ENCODE measurements around the gene CARM1. TPM values are rescaled to one million over a fixed set of nuclear protein-coding genes. Genes with fewer than 3 reads are reported as not detected.
A peak's percentile ranks its signal among the peaks of the same experiment; 100 is the strongest.

Gene CARM1
- total and polyA plus RNA-seq, 2 of the 13 experiments (the other 11 are each of a cell fraction or from before 2014, with no cell fraction given): 27.6 to 55.8 TPM

- TF ChIP-seq KIAA2018 (CRISPR knock-in tag; IDR thresholded peaks at IDR 0.05; ENCODE audit: borderline replicate concordance): no peak
- no peak for TF ChIP-seq ZNF281 (CRISPR knock-in tag; IDR thresholded peaks at IDR 0.05; ENCODE audit: borderline replicate concordance)
- TF ChIP-seq ZNF660 (CRISPR knock-in tag; IDR thresholded peaks at IDR 0.05; ENCODE audit: borderline replicate concordance, low read depth): no peak; the same call in 1 of the 2 replicates
- 0 out of 2 replicates have a peak, but pooled peaks have one; percentile 43 for TF ChIP-seq ZSCAN22 (CRISPR knock-in tag; IDR thresholded peaks at IDR 0.05)
- TF ChIP-seq ZBTB20 (CRISPR knock-in tag; IDR thresholded peaks at IDR 0.05; ENCODE audit: borderline replicate concordance, low read depth): no peak
- peak; percentile 32 for TF ChIP-seq CCAR2 (optimal IDR thresholded peaks at IDR 0.05; ENCODE audit: low read depth, low read length)
- TF ChIP-seq ZNF580 (CRISPR knock-in tag; IDR thresholded peaks at IDR 0.05; ENCODE audit: borderline replicate concordance, low read depth): peak; percentile 80; the same call in 1 of the 2 replicates
- TF ChIP-seq ZNF282 (IDR thresholded peaks at IDR 0.05; ENCODE audit: partially characterized antibody): no peak
- peak; percentile 8; the same call in 1 of the 2 replicates for TF ChIP-seq ZFP1 (CRISPR knock-in tag; IDR thresholded peaks at IDR 0.05)
- no peak; a peak in 1 of 4 replicates for TF ChIP-seq KLF16 (CRISPR knock-in tag; IDR thresholded peaks at IDR 0.05)
- no peak for TF ChIP-seq ZNF850 (CRISPR knock-in tag; conservative IDR thresholded peaks at IDR 0.05)
- 0 out of 2 replicates have a peak, but pooled peaks have one; percentile 15 for TF ChIP-seq BRF2 (CRISPR knock-in tag; IDR thresholded peaks at IDR 0.05)
- TF ChIP-seq ZNF83 (CRISPR knock-in tag; IDR thresholded peaks at IDR 0.05; ENCODE audit: borderline replicate concordance): no peak
- 0 out of 2 replicates have a peak, but pooled peaks have one; percentile 75 for TF ChIP-seq RARG (CRISPR knock-in tag; IDR thresholded peaks at IDR 0.05; ENCODE audit: low read depth)
- TF ChIP-seq ETV5 (CRISPR knock-in tag; IDR thresholded peaks at IDR 0.05; ENCODE audit: borderline replicate concordance): peak; percentile 32; the same call in 1 of the 2 replicates
- TF ChIP-seq KAT2B (IDR thresholded peaks at IDR 0.05; ENCODE audit: borderline replicate concordance, low read depth, low read length): no peak
Measured at GRCh38 chr19:10835754-10836478, 35.4 kb upstream of the CARM1 start, which contains the start of gene TMED1 (continued).
